ENCODE data around the gene GRK4. TPM values are rescaled to one million over a fixed set of nuclear protein-coding genes. Genes with fewer than 3 reads are reported as not detected.

The GRK4 gene
- total RNA-seq, 2 donors from 2014 or later, result 1.7 to 3.6 TPM

DNA sequence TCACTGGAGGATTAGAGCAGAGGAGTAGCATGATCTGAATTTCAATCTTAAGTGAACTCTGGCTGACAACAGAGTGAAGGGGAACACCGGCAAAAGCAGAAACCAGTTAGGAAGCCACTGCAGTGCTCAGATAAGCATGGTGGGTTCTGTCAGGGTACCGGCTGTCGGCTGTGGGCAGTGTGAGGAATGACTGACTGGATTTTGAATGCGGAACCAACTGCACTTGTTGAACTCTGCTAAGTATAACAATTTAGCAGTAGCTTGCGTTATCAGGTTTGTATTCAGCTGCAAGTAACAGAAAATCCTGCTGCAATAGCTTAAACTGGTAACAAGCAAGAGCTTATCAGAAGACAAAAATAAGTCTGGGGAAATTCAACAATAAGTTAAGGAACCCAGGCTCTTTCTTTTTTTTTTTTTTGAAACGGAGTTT, 116.3 kb downstream of the GRK4 start:
- Mint-ChIP-seq H3K27ac (no peak overlapping the region), H3K27me3 (no peaks in the 10 kb centered on the region), H3K4me1 (peaks cover 38% of the 10 kb centered on the region), H3K36me3 (ENCODE audit: low read depth) (peaks cover 2% of the 10 kb centered on the region), H3K4me3 (no peak overlapping the region)
- no peaks in the 10 kb centered on the region for H3K9me3 ChIP-seq (ENCODE audit: control insufficient read depth, low read length, poor library complexity, severe bottlenecking)
- no peak for ATAC-seq
- no peak for DNase-seq

DNA sequence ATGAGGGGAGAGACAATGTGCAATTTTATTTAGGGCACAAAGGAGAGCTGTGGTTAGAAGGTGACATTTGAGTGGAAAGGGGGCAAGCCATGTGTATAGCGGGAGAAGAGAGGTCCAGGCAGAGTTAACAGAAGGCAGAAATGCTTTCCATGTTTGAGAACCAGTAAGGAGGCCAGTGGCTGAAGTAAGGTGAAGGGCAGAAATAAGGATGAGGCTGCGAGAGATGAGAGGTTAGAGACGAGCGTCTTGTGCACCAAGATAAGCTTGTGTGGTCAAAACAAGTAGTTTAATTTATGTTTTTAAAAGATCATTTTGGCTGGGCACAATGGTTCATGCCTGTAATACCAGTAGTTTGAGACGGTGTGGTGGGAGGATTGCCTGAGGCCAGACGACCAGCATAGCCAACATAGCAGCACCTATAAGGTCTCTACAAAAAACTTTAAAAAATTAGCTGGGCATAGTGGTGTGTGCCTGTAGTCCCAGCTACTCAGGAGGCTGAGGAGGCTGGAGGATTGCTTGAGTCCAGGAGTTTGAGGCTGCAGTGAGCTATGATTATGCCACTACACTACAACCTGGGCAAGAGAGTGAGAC, 119.6 kb downstream of the GRK4 start:
- no peaks in the 10 kb centered on the region for H3K27me3 Mint-ChIP-seq
- peaks cover 28% of the 10 kb centered on the region for H3K4me1 Mint-ChIP-seq
- H3K4me3 Mint-ChIP-seq, result peak overlapping the region; percentile 31
- H3K36me3 Mint-ChIP-seq (ENCODE audit: low read depth), result peaks cover 2% of the 10 kb centered on the region
- no peaks in the 10 kb centered on the region for H3K9me3 ChIP-seq (ENCODE audit: control insufficient read depth, low read length, poor library complexity, severe bottlenecking)
- ATAC-seq (no peak), DNase-seq (no peak)
- peak overlapping the region; percentile 82 for H3K27ac Mint-ChIP-seq

DNA sequence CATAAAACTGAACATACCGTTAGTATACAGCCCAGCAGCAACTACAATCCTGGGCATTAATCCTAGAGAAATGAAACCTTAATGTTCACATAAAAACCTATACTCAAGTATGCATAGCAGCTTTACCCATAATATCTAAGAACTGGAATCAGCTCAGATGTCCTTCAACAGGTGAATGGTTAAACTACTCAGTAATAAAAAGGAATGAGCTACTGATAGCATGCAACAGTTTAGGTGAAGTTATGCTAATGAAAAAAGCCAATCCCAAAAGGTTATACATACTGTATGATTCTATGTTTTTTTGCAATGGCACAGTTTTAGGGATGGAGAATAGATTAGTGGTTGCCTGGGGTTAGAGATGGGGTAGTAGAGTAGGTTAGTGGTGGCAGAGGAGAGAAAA, 120.4 kb downstream of the GRK4 start:
- no peak for ATAC-seq
- H3K4me1 Mint-ChIP-seq, result peaks cover 29% of the 10 kb centered on the region
- no peak overlapping the region for H3K27ac Mint-ChIP-seq
- no peaks in the 10 kb centered on the region for H3K9me3 ChIP-seq (ENCODE audit: control insufficient read depth, low read length, poor library complexity, severe bottlenecking)
- H3K27me3 Mint-ChIP-seq, result no peaks in the 10 kb centered on the region
- H3K4me3 Mint-ChIP-seq, result no peak overlapping the region
- DNase-seq, result no peak
- peaks cover 2% of the 10 kb centered on the region for H3K36me3 Mint-ChIP-seq (ENCODE audit: low read depth)

DNA sequence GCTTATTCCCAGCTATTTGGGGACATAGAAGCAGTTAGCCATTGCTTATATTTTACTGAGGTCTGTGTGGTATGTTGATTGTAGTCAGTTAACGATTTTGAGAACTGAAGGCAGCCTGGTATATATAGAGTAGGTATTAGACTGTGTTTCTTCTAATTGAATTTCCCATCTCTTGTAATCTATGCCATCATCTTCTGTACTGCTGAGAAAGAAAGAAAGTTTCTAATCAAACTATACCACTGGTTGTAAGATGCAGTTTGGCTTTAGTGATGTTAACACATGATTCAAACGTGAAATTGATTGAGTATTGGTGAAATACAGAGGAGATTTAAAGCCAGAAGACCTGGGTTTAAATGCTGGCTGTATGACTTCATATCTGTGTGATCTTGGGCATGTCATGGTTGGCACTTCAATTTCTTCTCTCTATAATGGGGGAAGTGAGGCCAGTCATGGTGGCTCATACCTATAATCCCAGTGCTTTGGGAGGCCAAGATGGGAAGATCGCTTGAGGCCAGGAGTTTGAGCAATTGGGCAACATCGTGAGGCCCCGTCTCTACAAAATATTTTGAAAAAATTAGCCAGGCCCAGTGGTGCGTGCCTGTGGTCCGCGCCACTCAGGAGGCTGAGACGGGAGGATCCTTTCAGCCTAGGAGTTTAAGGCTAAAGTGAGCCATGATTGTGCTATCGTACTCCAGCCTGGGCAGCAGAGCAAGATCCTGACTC, 122.7 kb downstream of the GRK4 start:
- Mint-ChIP-seq H3K4me3 (no peak overlapping the region), H3K27ac (no peak overlapping the region), H3K36me3 (ENCODE audit: low read depth) (peaks cover 2% of the 10 kb centered on the region), H3K4me1 (peaks cover 15% of the 10 kb centered on the region), H3K27me3 (no peaks in the 10 kb centered on the region)
- DNase-seq, result no peak
- ATAC-seq, result no peak
- no peaks in the 10 kb centered on the region for H3K9me3 ChIP-seq (ENCODE audit: control insufficient read depth, low read length, poor library complexity, severe bottlenecking)

DNA sequence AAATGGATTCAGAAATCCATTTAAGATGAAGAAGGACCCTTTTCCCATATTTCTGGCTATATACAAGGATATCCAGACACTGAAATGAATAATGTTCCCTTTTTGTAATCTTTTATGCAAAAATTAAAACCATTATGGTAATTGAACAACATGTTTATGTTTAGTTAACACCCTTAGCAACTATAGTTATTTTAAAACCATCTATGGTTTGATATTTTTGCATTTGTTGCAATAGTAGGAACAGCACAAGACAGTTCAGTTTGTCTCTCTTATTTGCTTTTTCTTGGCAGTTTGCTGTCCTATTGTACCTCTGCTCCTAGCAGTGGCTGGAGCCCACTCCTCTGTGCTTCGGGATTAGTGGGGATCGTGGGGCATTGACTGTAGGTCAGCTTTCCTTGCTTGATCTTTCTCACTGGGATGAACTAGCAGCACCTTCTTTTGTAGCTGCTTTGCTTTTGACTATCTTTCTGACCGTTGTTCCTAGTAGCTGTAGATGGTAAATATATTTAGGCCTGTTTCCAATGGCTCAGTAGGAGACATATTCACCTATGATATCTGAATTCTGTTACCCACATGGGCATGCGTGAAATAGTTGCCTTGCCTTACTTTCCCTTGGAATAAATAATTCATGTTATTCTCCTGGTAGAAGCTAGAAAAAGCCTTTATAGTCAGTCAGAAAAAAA, 123.9 kb downstream of the GRK4 start:
- H3K36me3 Mint-ChIP-seq (ENCODE audit: low read depth), result peaks cover 2% of the 10 kb centered on the region

More for the DNA sequence above, 123.9 kb downstream of the GRK4 start:
- H3K4me1 Mint-ChIP-seq, result peaks cover 15% of the 10 kb centered on the region
- ATAC-seq, result no peak
- no peak for DNase-seq
- no peaks in the 10 kb centered on the region for H3K27me3 Mint-ChIP-seq
- no peaks in the 10 kb centered on the region for H3K9me3 ChIP-seq (ENCODE audit: control insufficient read depth, low read length, poor library complexity, severe bottlenecking)
- H3K4me3 Mint-ChIP-seq, result no peak overlapping the region
- H3K27ac Mint-ChIP-seq, result no peak overlapping the region

Other genes with a start within 250 kb of the GRK4 start
- gene TNIP2, start 207.2 kb upstream of the GRK4 start, total RNA-seq, result 10 to 100 TPM; 66.0 to 72.5 TPM
- 10 to 100 TPM; 36.0 to 62.0 TPM for gene SH3BP2, start 170.5 kb upstream of the GRK4 start, total RNA-seq
- gene ADD1, start 119.7 kb upstream of the GRK4 start, total RNA-seq, result 100 to 1,000 TPM; 211 to 228 TPM
- gene NOP14, start 165 bp upstream of the GRK4 start, total RNA-seq, result 10 to 100 TPM; 32.8 to 34.0 TPM
- gene HTT-AS, start 111.0 kb downstream of the GRK4 start, total RNA-seq, result not detected
- 10 to 100 TPM; 83.9 to 89.9 TPM for gene HTT, start 111.1 kb downstream of the GRK4 start, total RNA-seq